Activated gamma-delta T cell treated with Interleukin-2 at 50 U/mL for 16 hours (primary cell): ENCODE measurements around the gene GZF1.

Experiments used
- DNase-seq: peaks from one replicate; pipeline ENCODE4 v3.0.0-alpha.2; 2020

The GZF1 gene

GRCh38 chr20:23361476-23362391, at the start of gene GZF1:
TSS of gene GZF1 (plus strand) at chr20:23362182. CDS start at chr20:23364384, 2,202 bp downstream.
- DNase-seq, result peak; percentile 96

GRCh38 chr20:23313271-23313670, 48.7 kb upstream of the GZF1 start:
- DNase-seq, result no peak

- DNase-seq, result no peak
Measured at GRCh38 chr20:23314699-23315098, 47.3 kb upstream of the GZF1 start.

- DNase-seq, result no peak
Measured at GRCh38 chr20:23315099-23315498, 46.9 kb upstream of the GZF1 start.

- DNase-seq, result no peak
Measured at GRCh38 chr20:23316626-23317025, 45.4 kb upstream of the GZF1 start.

- DNase-seq, result no peak
Measured at GRCh38 chr20:23317081-23317480, 44.9 kb upstream of the GZF1 start.

- DNase-seq, result no peak
Measured at GRCh38 chr20:23318347-23318746, 43.6 kb upstream of the GZF1 start.

- DNase-seq, result no peak
Measured at GRCh38 chr20:23320317-23320716, 41.7 kb upstream of the GZF1 start.

- DNase-seq, result no peak
Measured at GRCh38 chr20:23325107-23325506, 36.9 kb upstream of the GZF1 start.

- DNase-seq, result no peak
Measured at GRCh38 chr20:23326774-23327173, 35.2 kb upstream of the GZF1 start.

- DNase-seq, result no peak
Measured at GRCh38 chr20:23327617-23328333, 34.2 kb upstream of the GZF1 start.

GRCh38 chr20:23331450-23332350, 30.3 kb upstream of the GZF1 start:
- DNase-seq, result no peak

- no peak for DNase-seq
Measured at GRCh38 chr20:23332467-23332866, 29.5 kb upstream of the GZF1 start.

- DNase-seq, result no peak
Measured at GRCh38 chr20:23334111-23334510, 27.9 kb upstream of the GZF1 start.

GRCh38 chr20:23335521-23335920, 26.5 kb upstream of the GZF1 start:
- DNase-seq, result no peak

- DNase-seq, result no peak
Measured at GRCh38 chr20:23336476-23336875, 25.5 kb upstream of the GZF1 start.

- no peak for DNase-seq
Measured at GRCh38 chr20:23337312-23337711, 24.7 kb upstream of the GZF1 start.

GRCh38 chr20:23339986-23340385, 22.0 kb upstream of the GZF1 start:
- no peak for DNase-seq

GRCh38 chr20:23340524-23340923, 21.5 kb upstream of the GZF1 start:
- DNase-seq, result no peak

- DNase-seq, result no peak
Measured at GRCh38 chr20:23341073-23341472, 20.9 kb upstream of the GZF1 start.

GRCh38 chr20:23343590-23343989, 18.4 kb upstream of the GZF1 start:
- no peak for DNase-seq

GRCh38 chr20:23344336-23344735, 17.6 kb upstream of the GZF1 start:
- no peak for DNase-seq

- DNase-seq, result no peak
Measured at GRCh38 chr20:23346002-23346401, 16.0 kb upstream of the GZF1 start.
